Stimulated activated naive CD8-positive, alpha-beta T cell treated with anti-CD3 and anti-CD28 coated beads, Interleukin-15, amount 100 ng/mL, for 72 hours (primary cell): Measurements from ENCODE around the gene ACSL4.
"Not testable (repeated sequence)": the region's sequence is repeated elsewhere in the genome, so short reads cannot be mapped to it uniquely, and the experiment has no call there.

Experiments used
- ATAC-seq: fragments of 150-1000 bp; cut with Tn5 transposase; 2 replicates; pipeline ENCODE4 v1.10.0; 2021; ENCODE audit warnings: mild to moderate bottlenecking, moderate library complexity
- DNase-seq, 2 donors: peaks; one replicate each; pipeline ENCODE4 v3.0.0; 2021 to 2022
- H3K27ac Mint-ChIP-seq, 2 donors: one replicate each; pipeline ENCODE4 v1.8.0; 2022; ENCODE audit warnings: mild to moderate bottlenecking in 2 of 2, mixed read lengths in 2 of 2, moderate library complexity in 2 of 2
- H3K27me3 Mint-ChIP-seq: one replicate; pipeline ENCODE4 v1.8.0; 2022; ENCODE audit warnings: mixed read lengths
- H3K4me1 Mint-ChIP-seq: one replicate; pipeline ENCODE4 v1.8.0; 2022; ENCODE audit warnings: mild to moderate bottlenecking, mixed read lengths
- H3K4me3 Mint-ChIP-seq, 2 donors: one replicate each; pipeline ENCODE4 v1.8.0; 2022; ENCODE audit warnings: mild to moderate bottlenecking in 2 of 2, mixed read lengths in 2 of 2, moderate library complexity in 1 of 2
- H3K9me3 Mint-ChIP-seq, 2 donors: one replicate each; pipeline ENCODE4 v1.8.0; 2022; ENCODE audit warnings: mixed read lengths in 2 of 2

The ACSL4 gene

GRCh38 chrX:109658391-109658790, 74.7 kb downstream of the ACSL4 start:
- H3K4me1 Mint-ChIP-seq, result no peaks in the 10 kb centered on the region
- H3K9me3 Mint-ChIP-seq, result peaks cover 4 to 9% of the 10 kb centered on the region in 2 donors
- no peaks in the 10 kb centered on the region for H3K27me3 Mint-ChIP-seq
- no peak overlapping the region for H3K27ac Mint-ChIP-seq
- ATAC-seq, result no peak
- H3K4me3 Mint-ChIP-seq, result no peak overlapping the region
- no peak for DNase-seq

GRCh38 chrX:109657364-109657763, 75.7 kb downstream of the ACSL4 start:
- not testable (repeated sequence) for DNase-seq, H3K4me3 Mint-ChIP-seq, H3K27me3 Mint-ChIP-seq, H3K9me3 Mint-ChIP-seq, H3K4me1 Mint-ChIP-seq, ATAC-seq, H3K27ac Mint-ChIP-seq

GRCh38 chrX:109656774-109657173, 76.3 kb downstream of the ACSL4 start:
- peaks cover 4 to 9% of the 10 kb centered on the region in 2 donors for H3K9me3 Mint-ChIP-seq
- DNase-seq (no peak), ATAC-seq (no peak)
- H3K4me3 Mint-ChIP-seq, result no peak overlapping the region
- H3K4me1 Mint-ChIP-seq, result no peaks in the 10 kb centered on the region
- H3K27ac Mint-ChIP-seq, result no peak overlapping the region
- no peaks in the 10 kb centered on the region for H3K27me3 Mint-ChIP-seq

- no peak overlapping the region for H3K27ac Mint-ChIP-seq
Observed at GRCh38 chrX:109655502-109656201, 77.4 kb downstream of the ACSL4 start.

GRCh38 chrX:109654516-109655109, 78.4 kb downstream of the ACSL4 start:
- Mint-ChIP-seq H3K4me1 (no peaks in the 10 kb centered on the region), H3K4me3 (no peak overlapping the region), H3K27me3 (no peaks in the 10 kb centered on the region), H3K27ac (no peak overlapping the region), H3K9me3 (peaks cover 4 to 9% of the 10 kb centered on the region in 2 donors)
- DNase-seq, result no peak
- no peak for ATAC-seq

More at GRCh38 chrX:109655502-109656201, 77.4 kb downstream of the ACSL4 start:
- DNase-seq (no peak), ATAC-seq (no peak)
- peaks cover 4 to 9% of the 10 kb centered on the region in 2 donors for H3K9me3 Mint-ChIP-seq
- no peaks in the 10 kb centered on the region for H3K27me3 Mint-ChIP-seq
- H3K4me1 Mint-ChIP-seq, result no peaks in the 10 kb centered on the region
- H3K4me3 Mint-ChIP-seq, result no peak overlapping the region

GRCh38 chrX:109644671-109645070, 88.4 kb downstream of the ACSL4 start:
- not testable (repeated sequence) for H3K4me3 Mint-ChIP-seq, DNase-seq, H3K27me3 Mint-ChIP-seq, H3K9me3 Mint-ChIP-seq, H3K4me1 Mint-ChIP-seq, ATAC-seq
- peak overlapping the region in 1 of 2 donors; percentile 63 for H3K27ac Mint-ChIP-seq

GRCh38 chrX:109643687-109644086, 89.4 kb downstream of the ACSL4 start:
- no peaks in the 10 kb centered on the region for H3K27me3 Mint-ChIP-seq
- H3K27ac Mint-ChIP-seq, result no peak overlapping the region
- no peak for ATAC-seq
- H3K9me3 Mint-ChIP-seq, result no peaks in the 10 kb centered on the region
- no peak overlapping the region for H3K4me3 Mint-ChIP-seq
- no peak for DNase-seq
- peaks cover 5% of the 10 kb centered on the region for H3K4me1 Mint-ChIP-seq

- Mint-ChIP-seq H3K4me1 (no peaks in the 10 kb centered on the region), H3K9me3 (no peaks in the 10 kb centered on the region), H3K27ac (no peak overlapping the region), H3K27me3 (no peaks in the 10 kb centered on the region), H3K4me3 (no peak overlapping the region)
- no peak for DNase-seq
- ATAC-seq, result no peak
Observed at GRCh38 chrX:109638158-109638557, 94.9 kb downstream of the ACSL4 start.

GRCh38 chrX:109637477-109637876, 95.6 kb downstream of the ACSL4 start:
- not testable (repeated sequence) for H3K27ac Mint-ChIP-seq, ATAC-seq, H3K4me1 Mint-ChIP-seq, H3K4me3 Mint-ChIP-seq, H3K9me3 Mint-ChIP-seq, H3K27me3 Mint-ChIP-seq, DNase-seq

- H3K9me3 Mint-ChIP-seq, result no peaks in the 10 kb centered on the region
Observed at GRCh38 chrX:109635146-109635545, 97.9 kb downstream of the ACSL4 start.

GRCh38 chrX:109632906-109633504, 100.1 kb downstream of the ACSL4 start:
- Mint-ChIP-seq H3K9me3 (no peaks in the 10 kb centered on the region), H3K27ac (no peak overlapping the region), H3K27me3 (no peaks in the 10 kb centered on the region), H3K4me3 (no peak overlapping the region), H3K4me1 (no peaks in the 10 kb centered on the region)
- DNase-seq (no peak), ATAC-seq (no peak)

More at GRCh38 chrX:109635146-109635545, 97.9 kb downstream of the ACSL4 start:
- Mint-ChIP-seq H3K27me3 (no peaks in the 10 kb centered on the region), H3K4me3 (no peak overlapping the region), H3K27ac (no peak overlapping the region), H3K4me1 (no peaks in the 10 kb centered on the region)
- ATAC-seq (no peak), DNase-seq (no peak)

GRCh38 chrX:109629310-109629709, 103.7 kb downstream of the ACSL4 start:
- no peak for DNase-seq
- H3K4me1 Mint-ChIP-seq, result peaks cover 7% of the 10 kb centered on the region
- peaks cover 0 to 5% of the 10 kb centered on the region in 2 donors for H3K9me3 Mint-ChIP-seq
- H3K4me3 Mint-ChIP-seq, result no peak overlapping the region
- peak overlapping the region; percentile 60 to 78 for H3K27ac Mint-ChIP-seq
- no peaks in the 10 kb centered on the region for H3K27me3 Mint-ChIP-seq
- ATAC-seq, result no peak

- ATAC-seq (no peak), DNase-seq (no peak)
- Mint-ChIP-seq H3K27me3 (no peaks in the 10 kb centered on the region), H3K27ac (no peak overlapping the region), H3K9me3 (peaks cover 0 to 5% of the 10 kb centered on the region in 2 donors), H3K4me3 (no peak overlapping the region), H3K4me1 (peaks cover 7% of the 10 kb centered on the region)
Observed at GRCh38 chrX:109626637-109627036, 106.4 kb downstream of the ACSL4 start.

GRCh38 chrX:109624641-109625616, 108.1 kb downstream of the ACSL4 start, which contains the start of gene KCNE5:
Gene KCNE5, minus strand, starts transcription at chrX:109625172. Its CDS starts 152 bp downstream, at chrX:109625020.
- ATAC-seq (no peak), DNase-seq (no peak)
- Mint-ChIP-seq H3K27me3 (no peaks in the 10 kb centered on the region), H3K4me1 (peaks cover 7% of the 10 kb centered on the region), H3K27ac (peak within 1 kb of the TSS in 1 of 2 donors; percentile 69), H3K4me3 (no peak within 1 kb of the TSS), H3K9me3 (peaks cover 0 to 5% of the 10 kb centered on the region in 2 donors)

GRCh38 chrX:109623997-109624396, 109.1 kb downstream of the ACSL4 start:
- H3K4me3 Mint-ChIP-seq, result no peak overlapping the region

More at GRCh38 chrX:109623997-109624396, 109.1 kb downstream of the ACSL4 start:
- DNase-seq, result no peak
- H3K27me3 Mint-ChIP-seq, result no peaks in the 10 kb centered on the region
- peak overlapping the region in 1 of 2 donors; percentile 69 for H3K27ac Mint-ChIP-seq
- peaks cover 0 to 5% of the 10 kb centered on the region in 2 donors for H3K9me3 Mint-ChIP-seq
- peaks cover 7% of the 10 kb centered on the region for H3K4me1 Mint-ChIP-seq
- no peak for ATAC-seq
